HS-5 (cell line): Measurements from ENCODE around the gene MED12.

ENCODE experiments used
- DNase-seq: peaks from one replicate; pipeline ENCODE4 v3.0.0-alpha.2; 2012; ENCODE audit warnings: low read depth

MED12 gene

DNA sequence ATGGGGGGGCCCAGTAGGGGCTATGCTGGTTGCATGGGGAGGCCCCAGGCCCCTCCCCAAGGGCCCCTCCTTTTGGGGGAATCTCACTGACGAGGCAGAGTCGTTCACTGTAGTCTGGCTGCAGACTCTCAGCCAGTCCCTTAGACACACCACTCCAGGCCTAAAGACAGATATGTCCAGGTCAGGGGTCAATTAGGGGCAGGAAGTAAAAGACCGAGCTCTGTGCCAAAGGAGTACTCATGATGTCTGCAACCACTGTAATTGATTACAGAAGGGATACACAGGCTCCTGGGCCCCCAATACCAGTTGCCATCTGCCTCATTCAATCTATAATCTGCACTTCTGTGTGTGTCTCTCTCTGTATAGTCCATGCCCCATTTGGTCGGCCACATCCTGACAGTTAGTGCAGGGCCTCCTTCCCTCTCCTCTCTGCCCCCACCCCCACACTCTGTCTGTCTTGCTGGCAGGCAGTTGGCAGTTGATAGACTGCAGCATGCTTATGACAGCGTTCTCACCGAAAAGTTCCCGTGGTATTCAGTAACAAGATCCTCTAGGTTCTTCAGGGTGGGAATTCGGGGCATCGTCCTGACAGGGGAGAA is 10.5 kb upstream of the MED12 start:
- DNase-seq = no peak

DNA sequence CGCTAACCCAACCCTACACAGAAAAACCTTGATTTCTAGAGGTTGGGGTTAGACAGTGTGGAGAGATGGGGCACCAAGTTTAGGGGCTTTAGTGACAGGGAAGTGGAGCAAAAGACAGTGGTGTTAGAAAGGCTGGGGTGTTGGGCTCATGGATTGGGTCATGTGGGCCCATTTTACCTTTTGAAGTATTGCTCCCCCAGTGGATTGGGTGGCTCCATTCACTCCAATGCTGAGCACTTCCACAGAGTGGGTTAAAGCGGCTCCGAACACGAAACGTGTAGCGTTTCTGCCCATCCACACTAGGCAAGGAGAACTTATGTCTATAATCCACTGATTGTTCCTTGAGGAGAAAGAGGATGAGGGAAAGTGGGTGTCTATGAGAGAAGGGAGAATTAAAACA is 9.3 kb upstream of the MED12 start:
- DNase-seq = no peak

DNA sequence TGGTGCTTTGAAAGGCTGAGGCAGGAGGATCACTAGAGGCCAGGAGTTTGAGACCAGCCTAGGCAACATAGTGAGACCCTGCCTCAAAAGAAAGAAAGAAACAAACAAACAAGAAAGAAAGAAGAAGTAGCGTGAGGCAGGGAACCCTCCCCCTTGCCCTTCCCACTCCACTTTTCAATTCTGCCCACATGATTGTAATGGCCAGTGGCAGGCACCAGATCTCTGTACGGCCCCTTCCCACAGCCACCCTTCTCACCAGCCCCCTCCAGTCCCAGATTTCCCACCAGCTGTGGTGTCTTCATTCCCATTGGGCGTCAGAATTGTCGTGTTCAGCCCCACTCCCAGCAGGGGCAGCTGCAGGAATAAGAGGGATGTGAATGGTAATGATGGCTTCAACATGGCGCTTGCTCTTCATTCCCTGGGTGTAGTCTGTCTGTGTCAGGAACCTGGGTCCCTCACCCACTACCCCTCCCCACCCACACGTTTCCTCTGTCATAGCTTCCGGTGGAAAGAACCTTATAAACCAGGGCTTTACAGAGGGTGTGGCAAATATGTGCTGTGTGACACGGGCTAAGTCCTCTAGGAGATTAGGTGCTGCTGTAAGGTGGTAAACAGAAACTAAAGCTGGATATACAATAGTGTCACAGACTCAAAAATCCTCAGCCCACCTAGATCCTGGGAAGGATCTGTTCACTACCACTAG is 7.1 kb upstream of the MED12 start, which contains the start of gene IL2RG:
TSS of gene IL2RG (minus strand) at position 437 of the 703 bp plus-strand sequence. CDS start at position 399, 38 bp downstream.
- no peak for DNase-seq

GRCh38 chrX:71111921-71112431 is 6.4 kb upstream of the MED12 start:
- DNase-seq = no peak

- DNase-seq = no peak
Observed at GRCh38 chrX:71117358-71117757, 1.0 kb upstream of the MED12 start.

GRCh38 chrX:71118985-71119535 is 664 bp downstream of the MED12 start:
- no peak for DNase-seq

DNA sequence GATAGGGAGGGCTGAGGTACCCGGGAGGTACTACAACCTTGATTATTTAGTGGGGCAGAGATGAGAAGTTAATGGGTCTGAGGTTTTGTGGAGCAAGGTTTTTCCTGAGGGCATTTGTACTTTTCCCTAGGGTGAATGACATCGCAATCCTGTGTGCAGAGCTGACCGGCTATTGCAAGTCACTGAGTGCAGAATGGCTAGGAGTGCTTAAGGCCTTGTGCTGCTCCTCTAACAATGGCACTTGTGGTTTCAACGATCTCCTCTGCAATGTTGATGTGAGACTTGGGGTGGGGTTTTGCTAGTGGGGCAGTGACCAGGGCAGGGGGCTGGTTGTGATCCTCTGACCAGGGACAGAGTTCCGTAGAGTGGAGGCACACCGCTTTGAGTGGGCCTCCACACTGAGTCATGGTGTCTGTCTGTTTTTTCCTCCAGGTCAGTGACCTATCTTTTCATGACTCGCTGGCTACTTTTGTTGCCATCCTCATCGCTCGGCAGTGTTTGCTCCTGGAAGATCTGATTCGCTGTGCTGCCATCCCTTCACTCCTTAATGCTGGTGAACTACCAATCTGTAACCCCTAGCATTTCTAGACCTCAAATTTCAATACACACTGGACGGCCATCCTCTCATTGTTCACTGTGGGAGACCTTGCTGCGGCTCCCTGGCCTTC is 9.9 kb downstream of the MED12 start:
- DNase-seq = no peak

DNA sequence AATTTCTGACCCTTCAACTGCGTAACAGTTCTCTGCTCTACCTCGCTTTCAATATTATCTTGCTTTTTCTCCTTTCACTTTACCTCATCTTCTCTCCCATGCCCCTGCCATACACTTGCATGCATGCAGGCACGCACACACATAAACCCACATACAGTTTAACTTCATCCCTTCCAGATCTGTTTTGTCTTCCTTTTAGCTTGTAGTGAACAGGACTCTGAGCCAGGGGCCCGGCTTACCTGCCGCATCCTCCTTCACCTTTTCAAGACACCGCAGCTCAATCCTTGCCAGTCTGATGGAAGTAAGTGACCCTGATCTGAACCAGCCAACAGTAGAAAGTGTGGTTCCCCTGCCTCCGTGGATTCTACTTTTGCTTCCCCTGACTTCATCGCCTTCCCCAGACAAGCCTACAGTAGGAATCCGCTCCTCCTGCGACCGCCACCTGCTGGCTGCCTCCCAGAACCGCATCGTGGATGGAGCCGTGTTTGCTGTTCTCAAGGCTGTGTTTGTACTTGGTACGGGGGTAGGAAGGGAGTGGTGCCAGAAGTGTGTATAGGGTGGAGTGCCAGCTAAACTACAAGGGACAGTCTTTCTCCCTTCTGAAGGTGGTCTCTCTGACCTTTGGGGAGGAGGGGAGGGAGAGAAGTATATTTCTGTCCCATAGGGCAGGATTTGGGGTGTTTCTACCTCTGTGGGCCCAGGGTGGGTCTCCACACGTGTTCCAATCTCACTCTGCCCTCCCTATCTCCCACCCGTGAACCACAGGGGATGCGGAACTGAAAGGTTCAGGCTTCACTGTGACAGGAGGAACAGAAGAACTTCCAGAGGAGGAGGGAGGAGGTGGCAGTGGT is 10.7 kb downstream of the MED12 start:
- DNase-seq = no peak

- DNase-seq = no peak
Observed at GRCh38 chrX:71131510-71131909, 13.1 kb downstream of the MED12 start.

- no peak for DNase-seq
Observed at GRCh38 chrX:71140440-71140839, 22.0 kb downstream of the MED12 start.

DNA sequence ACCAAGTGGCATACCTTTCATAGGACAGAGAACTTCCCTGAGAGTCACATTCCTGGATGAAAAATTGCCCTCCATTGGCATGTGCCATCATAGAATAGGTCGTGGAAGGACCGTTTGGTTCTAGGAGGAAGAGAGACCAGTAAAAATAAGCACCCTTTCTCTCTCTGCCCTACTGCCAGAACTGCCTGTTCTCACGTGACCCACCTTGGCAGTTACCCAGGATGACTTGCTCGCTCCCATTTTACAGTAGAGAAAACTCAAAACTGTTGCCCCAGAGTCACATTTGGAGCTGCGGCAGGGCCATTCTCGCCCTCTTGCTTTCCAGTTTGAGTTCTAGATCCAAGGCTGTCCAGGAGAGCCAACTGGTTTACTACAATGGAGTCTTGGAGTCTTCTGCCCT is 25.1 kb downstream of the MED12 start:
- no peak for DNase-seq

DNA sequence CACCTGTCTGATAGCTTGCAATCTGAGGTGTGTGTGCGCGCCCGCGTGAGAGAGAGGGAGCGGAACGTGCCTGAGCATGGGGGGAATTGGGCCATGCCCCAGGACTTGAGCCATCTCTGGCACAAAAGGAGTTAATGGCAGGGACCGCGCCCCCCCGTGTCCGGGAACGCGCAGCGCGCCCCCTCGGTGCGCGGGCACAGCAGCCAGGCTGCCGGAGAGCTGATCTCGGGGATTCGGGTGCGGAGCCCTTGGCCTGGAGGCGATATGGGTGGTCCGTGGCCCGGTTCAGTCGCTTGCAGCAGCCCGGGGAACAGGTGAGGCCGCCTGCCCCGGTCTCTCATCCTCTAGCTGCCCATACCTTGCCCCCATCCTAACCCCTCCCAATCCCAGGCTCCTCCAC is 26.3 kb downstream of the MED12 start, which contains the start of gene NLGN3:
TSS of gene NLGN3 (plus strand) at position 191 of the 400 bp plus-strand sequence. CDS start 2,909 bp downstream, outside the sequence.
- DNase-seq = no peak

DNA sequence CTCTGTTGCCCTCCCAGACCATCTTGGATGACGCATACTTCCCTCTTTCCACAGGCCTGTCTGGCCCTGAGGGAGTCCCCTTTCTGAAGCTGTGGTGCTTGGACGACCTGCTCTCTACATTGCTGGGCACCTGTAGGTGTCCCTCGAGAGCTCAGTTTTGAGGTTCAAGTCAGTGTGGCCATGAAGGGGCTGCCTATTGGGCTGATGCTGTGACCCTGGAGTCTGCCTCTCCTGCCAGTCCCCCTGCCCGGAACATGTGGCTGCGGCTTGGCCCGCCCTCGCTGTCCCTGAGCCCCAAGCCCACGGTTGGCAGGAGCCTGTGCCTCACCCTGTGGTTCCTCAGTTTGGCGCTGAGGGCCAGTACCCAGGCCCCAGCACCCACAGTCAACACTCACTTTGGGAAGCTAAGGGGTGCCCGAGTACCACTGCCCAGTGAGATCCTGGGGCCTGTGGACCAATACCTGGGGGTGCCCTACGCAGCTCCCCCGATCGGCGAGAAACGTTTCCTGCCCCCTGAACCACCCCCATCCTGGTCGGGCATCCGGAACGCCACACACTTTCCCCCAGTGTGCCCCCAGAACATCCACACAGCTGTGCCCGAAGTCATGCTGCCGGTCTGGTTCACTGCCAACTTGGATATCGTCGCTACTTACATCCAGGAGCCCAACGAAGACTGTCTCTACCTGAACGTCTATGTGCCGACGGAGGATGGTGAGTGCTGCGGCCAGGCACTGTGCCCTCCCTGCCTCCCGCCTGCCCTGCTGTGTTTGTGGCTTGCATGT is 29.3 kb downstream of the MED12 start:
- no peak for DNase-seq

GRCh38 chrX:71148278-71148663 is 29.9 kb downstream of the MED12 start:
- DNase-seq = no peak

DNA sequence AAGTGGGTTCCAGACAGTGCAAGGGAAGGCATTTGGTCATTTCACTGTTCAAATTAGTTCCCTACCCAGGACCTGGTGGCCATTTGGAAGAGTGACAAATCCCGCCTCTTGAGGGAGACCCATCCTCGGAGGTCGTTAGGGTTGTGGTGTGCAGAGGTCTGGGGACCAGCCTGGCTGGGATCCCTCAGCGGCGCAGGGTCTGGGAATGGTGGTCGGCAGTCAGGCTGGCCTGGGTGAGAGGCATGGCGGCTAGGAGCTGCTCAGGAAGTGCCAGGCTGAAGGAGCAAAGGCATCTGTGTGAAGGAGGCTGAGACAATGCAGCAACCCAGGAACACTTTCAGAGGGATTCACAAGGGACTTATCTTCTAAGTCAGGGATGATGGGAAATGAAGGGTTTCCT is 33.0 kb downstream of the MED12 start:
- DNase-seq = no peak

GRCh38 chrX:71154196-71154595 is 35.8 kb downstream of the MED12 start:
- DNase-seq = no peak

DNA sequence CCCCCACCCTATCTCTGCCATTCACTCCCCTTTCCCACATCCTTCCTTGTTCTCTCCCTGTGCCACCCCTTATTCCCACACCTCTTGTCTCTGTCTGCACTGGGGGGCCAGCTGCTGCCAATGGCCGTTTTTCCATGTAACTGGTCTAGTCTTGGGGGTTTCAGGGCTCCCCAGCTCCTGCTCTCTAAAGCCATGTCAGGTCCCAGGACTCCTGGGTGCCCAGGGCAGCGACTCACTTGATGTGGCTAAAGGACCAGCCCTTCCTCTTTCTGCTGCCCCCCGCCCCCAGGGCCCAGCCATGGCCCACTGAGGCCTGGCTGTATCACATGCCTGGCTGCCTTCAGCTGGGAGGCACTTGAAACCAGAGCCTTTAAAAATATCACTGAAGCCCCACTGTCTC is 36.2 kb downstream of the MED12 start:
- no peak for DNase-seq

- DNase-seq = no peak
Observed at GRCh38 chrX:71158603-71159002, 40.2 kb downstream of the MED12 start.

DNA sequence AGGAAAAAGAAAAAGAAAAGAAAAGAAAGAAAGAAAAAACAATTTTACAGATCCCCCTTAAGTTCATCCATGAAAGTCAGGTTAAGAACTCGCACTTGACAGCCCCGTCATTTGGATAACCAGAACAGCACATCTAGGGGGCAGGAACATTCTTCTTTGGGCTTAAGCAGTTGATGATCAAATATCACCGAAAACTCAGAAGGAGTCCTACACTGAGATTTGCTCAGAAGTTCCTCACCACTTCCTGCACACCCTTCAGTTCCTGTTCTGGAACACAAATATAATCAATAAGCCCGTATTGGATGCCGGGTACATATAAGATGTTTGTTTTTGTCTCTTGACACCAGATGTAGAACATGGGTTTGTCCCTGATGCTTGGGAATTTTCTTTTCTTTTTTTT is 40.9 kb downstream of the MED12 start:
- DNase-seq = no peak

- no peak for DNase-seq
Observed at GRCh38 chrX:71160475-71160874, 42.1 kb downstream of the MED12 start.

- no peak for DNase-seq
Observed at GRCh38 chrX:71162981-71163380, 44.6 kb downstream of the MED12 start.
